Measurements from ENCODE around the gene RAB27B.

GRCh38 chr18:54938506-54938905 lies 110.2 kb downstream of the RAB27B start:
- TF ChIP-seq, protein P1, sequence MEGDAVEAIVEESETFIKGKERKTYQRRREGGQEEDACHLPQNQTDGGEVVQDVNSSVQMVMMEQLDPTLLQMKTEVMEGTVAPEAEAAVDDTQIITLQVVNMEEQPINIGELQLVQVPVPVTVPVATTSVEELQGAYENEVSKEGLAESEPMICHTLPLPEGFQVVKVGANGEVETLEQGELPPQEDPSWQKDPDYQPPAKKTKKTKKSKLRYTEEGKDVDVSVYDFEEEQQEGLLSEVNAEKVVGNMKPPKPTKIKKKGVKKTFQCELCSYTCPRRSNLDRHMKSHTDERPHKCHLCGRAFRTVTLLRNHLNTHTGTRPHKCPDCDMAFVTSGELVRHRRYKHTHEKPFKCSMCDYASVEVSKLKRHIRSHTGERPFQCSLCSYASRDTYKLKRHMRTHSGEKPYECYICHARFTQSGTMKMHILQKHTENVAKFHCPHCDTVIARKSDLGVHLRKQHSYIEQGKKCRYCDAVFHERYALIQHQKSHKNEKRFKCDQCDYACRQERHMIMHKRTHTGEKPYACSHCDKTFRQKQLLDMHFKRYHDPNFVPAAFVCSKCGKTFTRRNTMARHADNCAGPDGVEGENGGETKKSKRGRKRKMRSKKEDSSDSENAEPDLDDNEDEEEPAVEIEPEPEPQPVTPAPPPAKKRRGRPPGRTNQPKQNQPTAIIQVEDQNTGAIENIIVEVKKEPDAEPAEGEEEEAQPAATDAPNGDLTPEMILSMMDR (IDR thresholded peaks at IDR 0.05; ENCODE audit: insufficient read depth, low read length), result no peak
- TF ChIP-seq GABPA (IDR thresholded peaks at IDR 0.05; ENCODE audit: low read depth) (no peak), SPI1 (IDR thresholded peaks at IDR 0.05; ENCODE audit: borderline replicate concordance, low read depth) (no peak)
